ENCODE data around the gene CLIP3. TPM values are rescaled to one million over a fixed set of nuclear protein-coding genes. Genes with fewer than 3 reads are reported as not detected.

The CLIP3 gene
- total RNA-seq, 2 experiments from 2014 or later: 0.74 to 1.2 TPM

GRCh38 chr19:36027696-36028095 is 5.0 kb downstream of the CLIP3 start:
- POLR2A ChIA-PET: no interaction called here
- CTCF ChIA-PET: interaction anchor here (1.1 kb wide), 1 partner anchor 9 kb away, joined by 3 read pairs; no protein-coding TSS in a partner anchor
- no peak for TF ChIP-seq CTCF (IDR thresholded peaks at IDR 0.05)
- Mint-ChIP-seq H3K27ac (no peak overlapping the region), H3K27me3 (peaks cover 2% of the 10 kb centered on the region), H3K36me3 (ENCODE audit: low read depth) (peaks cover 12% of the 10 kb centered on the region), H3K9me3 (no peaks in the 10 kb centered on the region), H3K4me1 (ENCODE audit: low read depth) (peaks cover 3% of the 10 kb centered on the region), H3K4me3 (no peak overlapping the region)
- ATAC-seq (no peak), DNase-seq (no peak)
- intact Hi-C loops (cut with micrococcal nuclease): no loop called here

GRCh38 chr19:36026091-36026876 is 6.4 kb downstream of the CLIP3 start:
- TF ChIP-seq CTCF (IDR thresholded peaks at IDR 0.05): no peak
- no peaks in the 10 kb centered on the region for H3K27me3 Mint-ChIP-seq
- CTCF ChIA-PET: interaction anchor here (1.1 kb wide), 1 partner anchor 11 kb away, joined by 3 read pairs; no protein-coding TSS in a partner anchor

GRCh38 chr19:36025541-36025940 is 7.1 kb downstream of the CLIP3 start:
- no peaks in the 10 kb centered on the region for H3K9me3 Mint-ChIP-seq
- H3K27me3 Mint-ChIP-seq: no peaks in the 10 kb centered on the region
- H3K27ac Mint-ChIP-seq: no peak overlapping the region
- CTCF ChIA-PET: no interaction called here
- no peak overlapping the region for H3K4me3 Mint-ChIP-seq
- H3K4me1 Mint-ChIP-seq (ENCODE audit: low read depth): no peaks in the 10 kb centered on the region
- intact Hi-C loops (cut with micrococcal nuclease): no loop called here
- POLR2A ChIA-PET: no interaction called here
- peaks cover 19% of the 10 kb centered on the region for H3K36me3 Mint-ChIP-seq (ENCODE audit: low read depth)
- ATAC-seq: no peak
- TF ChIP-seq CTCF (IDR thresholded peaks at IDR 0.05): no peak
- DNase-seq: no peak

More at GRCh38 chr19:36026091-36026876, 6.4 kb downstream of the CLIP3 start:
- Mint-ChIP-seq H3K27ac (no peak overlapping the region), H3K36me3 (ENCODE audit: low read depth) (peaks cover 17% of the 10 kb centered on the region), H3K4me1 (ENCODE audit: low read depth) (no peaks in the 10 kb centered on the region), H3K9me3 (no peaks in the 10 kb centered on the region), H3K4me3 (no peak overlapping the region)
- intact Hi-C loops (cut with micrococcal nuclease): no loop called here
- DNase-seq: no peak
- no peak for ATAC-seq
- POLR2A ChIA-PET: no interaction called here

GRCh38 chr19:36023432-36023831 is 9.2 kb downstream of the CLIP3 start:
- H3K9me3 Mint-ChIP-seq: no peaks in the 10 kb centered on the region
- H3K4me3 Mint-ChIP-seq: no peak overlapping the region
- intact Hi-C loops (cut with micrococcal nuclease): no loop called here
- TF ChIP-seq CTCF (IDR thresholded peaks at IDR 0.05): no peak
- ATAC-seq (no peak), DNase-seq (no peak)
- CTCF ChIA-PET: no interaction called here
- H3K4me1 Mint-ChIP-seq (ENCODE audit: low read depth): no peaks in the 10 kb centered on the region
- no peaks in the 10 kb centered on the region for H3K27me3 Mint-ChIP-seq
- peaks cover 17% of the 10 kb centered on the region for H3K36me3 Mint-ChIP-seq (ENCODE audit: low read depth)
- H3K27ac Mint-ChIP-seq: no peak overlapping the region
- POLR2A ChIA-PET: no interaction called here

GRCh38 chr19:36019061-36019670 is 13.5 kb downstream of the CLIP3 start:
- Mint-ChIP-seq H3K27me3 (no peaks in the 10 kb centered on the region), H3K9me3 (no peaks in the 10 kb centered on the region), H3K36me3 (ENCODE audit: low read depth) (peaks cover 18% of the 10 kb centered on the region), H3K4me3 (no peak overlapping the region), H3K27ac (no peak overlapping the region), H3K4me1 (ENCODE audit: low read depth) (peaks cover 13% of the 10 kb centered on the region)
- no peak for DNase-seq
- intact Hi-C loops (cut with micrococcal nuclease): no loop called here
- no peak for ATAC-seq
- no peak for TF ChIP-seq CTCF (IDR thresholded peaks at IDR 0.05)
- ChIA-PET POLR2A (interaction anchor here (0.9 kb wide), 1 partner anchor 11 kb away, joined by 3 read pairs; the partner anchor contains the start of gene SYNE4), CTCF (no interaction called here)
